AG10803 (cell line): ENCODE data around the gene DOCK4.
A peak's percentile ranks its signal among the peaks of the same experiment; 100 is the strongest.

ENCODE experiments used
- DNase-seq: peaks from one replicate; pipeline ENCODE4 v3.0.0; 2010; ENCODE audit warnings: low read depth
- H3K4me3 ChIP-seq: 2 replicates; pipeline ENCODE4 v1.5.1; 2011; ENCODE audit warnings: mild to moderate bottlenecking, low read length, control low read depth
- CTCF ChIP-seq: conservative IDR thresholded peaks from 2 replicates; pipeline ENCODE4 v1.5.1; 2011; ENCODE audit warnings: mild to moderate bottlenecking, low read length, control low read depth, inconsistent platforms

The DOCK4 gene

GRCh38 chr7:112201411-112201810 lies 4.8 kb downstream of the DOCK4 start:
- no peak overlapping the region for H3K4me3 ChIP-seq
- TF ChIP-seq CTCF, result no peak
- peak; percentile 64 for DNase-seq

GRCh38 chr7:112199672-112200071 lies 6.5 kb downstream of the DOCK4 start:
- H3K4me3 ChIP-seq, result no peak overlapping the region
- DNase-seq, result no peak
- TF ChIP-seq CTCF, result no peak

DNA sequence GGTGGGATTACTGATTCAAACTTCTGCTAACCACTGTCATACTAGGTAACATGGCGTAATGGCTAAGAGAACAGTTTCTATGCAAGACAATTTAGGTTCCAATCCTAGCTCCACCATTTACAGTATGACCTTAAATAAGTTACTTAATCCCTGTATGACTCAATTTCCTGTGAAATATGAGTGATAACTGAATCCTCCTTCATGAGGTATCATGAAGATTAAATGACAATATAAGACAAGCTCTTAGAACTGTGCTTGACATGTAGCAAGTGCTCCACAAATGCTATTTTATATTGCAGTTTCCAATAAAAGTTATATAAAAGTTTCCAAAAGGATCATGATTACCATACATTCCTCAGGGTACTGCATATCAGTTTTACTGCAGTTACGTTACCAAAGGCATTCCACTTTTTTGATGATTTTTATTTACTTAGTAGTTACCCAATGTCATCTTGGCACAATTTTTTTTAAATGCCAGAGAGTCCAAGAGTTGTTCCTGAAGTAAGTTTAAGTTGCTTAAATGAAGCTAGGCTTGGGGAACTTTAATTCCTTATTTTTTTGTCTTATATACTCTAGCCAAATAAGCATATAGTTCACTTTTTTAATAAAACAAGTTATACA lies 7.1 kb downstream of the DOCK4 start:
- no peak for TF ChIP-seq CTCF
- DNase-seq, result peak; percentile 20
- H3K4me3 ChIP-seq, result no peak overlapping the region

- no peak overlapping the region for H3K4me3 ChIP-seq
- TF ChIP-seq CTCF, result no peak
- no peak for DNase-seq
These were observed 8.9 kb downstream of the DOCK4 start for GRCh38 chr7:112197322-112197721.

DNA sequence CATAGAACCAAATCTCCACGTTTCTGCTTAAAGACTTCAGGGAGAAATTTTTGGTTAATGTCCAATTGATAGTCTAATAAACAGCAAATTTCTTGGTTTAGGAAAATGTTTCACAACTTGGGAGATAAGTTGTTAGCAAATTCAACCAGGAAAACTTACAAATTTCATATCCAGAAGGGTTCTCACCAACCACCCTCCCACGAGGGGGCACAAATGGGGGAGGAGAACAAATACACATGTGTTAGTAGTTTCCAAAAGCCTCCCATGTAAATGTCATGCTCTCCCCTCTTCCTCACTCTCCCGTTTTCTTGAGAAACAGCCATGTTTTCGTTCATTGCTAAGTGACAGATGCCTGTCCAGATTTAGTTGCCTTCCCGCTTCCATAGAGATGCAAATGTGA lies 10.5 kb downstream of the DOCK4 start:
- H3K4me3 ChIP-seq, result no peak overlapping the region
- TF ChIP-seq CTCF, result no peak
- no peak for DNase-seq

- DNase-seq, result no peak
- no peak overlapping the region for H3K4me3 ChIP-seq
- TF ChIP-seq CTCF, result no peak
These were observed 12.2 kb downstream of the DOCK4 start for GRCh38 chr7:112193915-112194502.
